IMR-90 (cell line): ENCODE measurements around the gene CD8A. TPM values are rescaled to one million over a fixed set of nuclear protein-coding genes. Genes with fewer than 3 reads are reported as not detected.

Source experiments
- ATAC-seq: fragments of 200-7000 bp; cut with Tn5 transposase; 2 replicates; pipeline ENCODE4 v1.9.1; 2020; ENCODE audit warnings: low read depth, mild to moderate bottlenecking, moderate library complexity
- BruUV-seq: library from RNA; stranded (reverse); fragments of 400-500 nt; replicated peaks from 2 replicates; lab custom pipeline; 2021; lab: Mats Ljungman, UMichigan
- CTCF ChIA-PET: fragments of 300-600 bp; formaldehyde crosslinking; extraction: SDS; loops from one replicate; lab custom pipeline; 2021; ENCODE audit warnings: antibody characterized with exemption; lab: Yijun Ruan, JAX
- POLR2A ChIA-PET: fragments of 300-600 bp; sonication (Branson Sonifier 250); formaldehyde crosslinking; loops from one replicate; lab custom pipeline; 2022; ENCODE audit warnings: antibody characterized with exemption; ENCODE audit not compliant: unreplicated experiment; lab: Charles Lee
- DNase-seq: peaks from one replicate; pipeline ENCODE4 v3.0.0; 2013
- H2AFZ ChIP-seq: replicated peaks from 2 replicates; pipeline ENCODE3; 2013; ENCODE audit warnings: low read length, mild to moderate bottlenecking; ENCODE audit not compliant: poor library complexity
- H2AK5ac ChIP-seq: 2 replicates; pipeline ENCODE4 v1.6.1; 2013; ENCODE audit warnings: low read depth, low read length, inconsistent platforms
- H2AK9ac ChIP-seq: replicated peaks from 2 replicates; pipeline ENCODE3; 2013; ENCODE audit warnings: mild to moderate bottlenecking, low read depth, low read length, moderate library complexity; ENCODE audit not compliant: poor library complexity
- H2BK120ac ChIP-seq: 2 replicates; pipeline ENCODE4 v1.6.1; 2013; ENCODE audit warnings: low read depth, low read length, inconsistent platforms
- H2BK15ac ChIP-seq: 3 replicates; pipeline ENCODE4 v1.6.1; 2013; ENCODE audit warnings: low read depth, low read length, inconsistent platforms
- H2BK20ac ChIP-seq: 2 replicates; pipeline ENCODE4 v1.6.1; 2013; ENCODE audit warnings: low read depth, mild to moderate bottlenecking, inconsistent platforms, low read length, moderate library complexity
- H2BK5ac ChIP-seq: 2 replicates; pipeline ENCODE4 v1.6.1; 2013; ENCODE audit warnings: mild to moderate bottlenecking, low read depth, low read length, inconsistent platforms; ENCODE audit not compliant: poor library complexity, severe bottlenecking
- H3K14ac ChIP-seq: replicated peaks from 2 replicates; pipeline ENCODE4 v1.6.1; 2013; ENCODE audit warnings: low read depth, low read length, inconsistent platforms
- H3K18ac ChIP-seq: 2 replicates; pipeline ENCODE4 v1.6.1; 2013; ENCODE audit warnings: low read depth, low read length, control low read depth
- H3K23ac ChIP-seq: 2 replicates; pipeline ENCODE4 v1.6.1; 2013; ENCODE audit warnings: low read depth, low read length, inconsistent platforms
- H3K27ac ChIP-seq: 2 replicates; pipeline ENCODE4 v1.5.1; 2013; ENCODE audit warnings: mild to moderate bottlenecking, control low read depth, low read length; ENCODE audit not compliant: insufficient read depth
- H3K27me3 ChIP-seq: 2 replicates; pipeline ENCODE4 v1.6.1; 2013; ENCODE audit warnings: low read length; ENCODE audit not compliant: control insufficient read depth, insufficient read depth
- H3K36me3 ChIP-seq: 2 replicates; pipeline ENCODE4 v1.6.1; 2013; ENCODE audit warnings: low read length, mixed read lengths; ENCODE audit not compliant: control insufficient read depth, insufficient read depth
- H3K4ac ChIP-seq: 2 replicates; pipeline ENCODE4 v1.6.1; 2013; ENCODE audit warnings: low read depth, low read length, inconsistent platforms
- H3K4me1 ChIP-seq: 2 replicates; pipeline ENCODE4 v1.6.1; 2013; ENCODE audit warnings: low read length, mixed read lengths; ENCODE audit not compliant: control insufficient read depth, insufficient read depth
- H3K4me2 ChIP-seq: 2 replicates; pipeline ENCODE4 v1.6.1; 2013; ENCODE audit warnings: low read depth, mild to moderate bottlenecking, control low read depth, low read length, moderate library complexity
- H3K4me3 ChIP-seq: 2 replicates; pipeline ENCODE4 v1.5.1; 2013; ENCODE audit warnings: low read depth, mild to moderate bottlenecking, control low read depth, low read length, moderate library complexity; ENCODE audit not compliant: insufficient read depth
- H3K56ac ChIP-seq: 2 replicates; pipeline ENCODE4 v1.6.1; 2013; ENCODE audit warnings: low read length, inconsistent platforms; ENCODE audit not compliant: insufficient read depth; ENCODE audit errors: extremely low read depth
- H3K79me1 ChIP-seq, 2 experiments: 2 replicates each; pipeline ENCODE4 v1.6.1; 2013; ENCODE audit warnings: low read length in 2 of 2, inconsistent platforms in 1 of 2, low read depth in 1 of 2
- H3K9ac ChIP-seq: 2 replicates; pipeline ENCODE4 v1.6.1; 2013; ENCODE audit warnings: low read depth, low read length, control low read depth
- H3K9me1 ChIP-seq: 2 replicates; pipeline ENCODE4 v1.6.1; 2013; ENCODE audit warnings: low read length, inconsistent platforms; ENCODE audit not compliant: insufficient read depth
- H3K9me3 ChIP-seq: 2 replicates; pipeline ENCODE4 v1.6.1; 2013; ENCODE audit warnings: low read length; ENCODE audit not compliant: control insufficient read depth, insufficient read depth
- H4K20me1 ChIP-seq: 2 replicates; pipeline ENCODE4 v1.6.1; 2013; ENCODE audit warnings: low read length, inconsistent platforms; ENCODE audit not compliant: insufficient read depth
- H4K5ac ChIP-seq: 2 replicates; pipeline ENCODE4 v1.6.1; 2013; ENCODE audit warnings: mild to moderate bottlenecking, low read depth, low read length, control low read depth
- H4K8ac ChIP-seq, 2 experiments: 2 replicates each; pipeline ENCODE4 v1.6.1; 2013; ENCODE audit warnings: low read depth in 2 of 2, low read length in 2 of 2, control low read depth in 1 of 2, inconsistent platforms in 1 of 2
- H4K91ac ChIP-seq: 2 replicates; pipeline ENCODE4 v1.6.1; 2013; ENCODE audit warnings: low read depth, low read length, inconsistent platforms; ENCODE audit not compliant: insufficient read depth
- BHLHE40 ChIP-seq: fragments of 150-350 bp; IDR thresholded peaks from 2 replicates; pipeline ENCODE4 v1.6.1; 2016; ENCODE audit warnings: mild to moderate bottlenecking, low read depth, low read length
- CEBPB ChIP-seq: IDR thresholded peaks from 2 replicates; pipeline ENCODE4 v1.6.1; 2012; ENCODE audit warnings: low read depth, low read length, improper control_type of control experiment
- MAFK ChIP-seq: IDR thresholded peaks from 2 replicates; pipeline ENCODE4 v1.6.1; 2012; ENCODE audit warnings: low read depth, low read length, improper control_type of control experiment
- MXI1 ChIP-seq: IDR thresholded peaks from 2 replicates; pipeline ENCODE4 v1.6.1; 2012; ENCODE audit warnings: low read depth, mild to moderate bottlenecking, low read length, moderate library complexity, borderline replicate concordance
- POLR2A ChIP-seq: IDR thresholded peaks from 2 replicates; pipeline ENCODE4 v1.6.1; 2012; ENCODE audit warnings: mild to moderate bottlenecking, low read depth, low read length
- RAD21 ChIP-seq: IDR thresholded peaks from 2 replicates; pipeline ENCODE4 v1.6.1; 2012; ENCODE audit warnings: low read length, improper control_type of control experiment
- RCOR1 ChIP-seq: IDR thresholded peaks from 2 replicates; pipeline ENCODE4 v1.6.1; 2012; ENCODE audit warnings: mild to moderate bottlenecking, low read length, improper control_type of control experiment; ENCODE audit not compliant: insufficient replicate concordance
- SMC3 ChIP-seq: fragments of 150-350 bp; IDR thresholded peaks from 2 replicates; pipeline ENCODE4 v1.6.1; 2016; ENCODE audit warnings: low read depth, mild to moderate bottlenecking, antibody characterized with exemption, low read length, moderate library complexity
- WGBS, 2 experiments: methylation state at CpG; one replicate each; pipeline versions ENCODE4 v1.1.5 to v1.1.7; 2013; ENCODE audit warnings: missing lambda C conversion rate in 2 of 2; ENCODE audit not compliant: insufficient read length in 1 of 2; ENCODE audit errors: extremely low coverage in 2 of 2; 5-methylcytosine and 5-hydroxymethylcytosine counted together
- dilution Hi-C: fragments of 300-500 bp; cut with HindIII; formaldehyde crosslinking; loops from one replicate; pipeline ENCODE4 v1.14.3; 2018; ENCODE audit warnings: low sequenced_read_pairs; ENCODE audit not compliant: unreplicated experiment
- in situ Hi-C: fragments of 300-500 bp; cut with MboI; formaldehyde crosslinking; loops from 3 replicates; pipeline ENCODE4 v1.14.3; 2019; ENCODE audit warnings: low sequenced_read_pairs, inconsistent platforms, mixed read lengths
- intact Hi-C: fragments of 100-400 bp; cut with micrococcal nuclease; formaldehyde crosslinking; loops from 2 replicates; pipeline ENCODE4 v1.10.0; 2022
- polyA plus RNA-seq, 3 experiments: library from polyadenylated mRNA; depleted of rRNA; stranded (reverse); fragments of >200 nt; gene quantifications; 2 replicates each; pipeline ENCODE4 v1.2.3, GENCODE V29; 2012; ENCODE audit warnings: low replicate concordance in 1 of 3
- total RNA-seq: library from RNA; depleted of rRNA; stranded (reverse); fragments of >200 nt; gene quantifications from 2 replicates; pipeline ENCODE4 v1.2.3, GENCODE V29; 2012
- TF ChIP-seq, protein P1 (sequence below): fragments of 150-350 bp; IDR thresholded peaks from 2 replicates; pipeline ENCODE4 v1.6.1; 2016; ENCODE audit warnings: low read depth, mild to moderate bottlenecking, low read length, moderate library complexity, borderline replicate concordance
- TF ChIP-seq, protein P2 (sequence below): fragments of 150-350 bp; IDR thresholded peaks from 2 replicates; pipeline ENCODE4 v1.6.1; 2017; ENCODE audit warnings: mild to moderate bottlenecking, antibody characterized with exemption, low read length, low read depth
- TF ChIP-seq, protein P3 (sequence below): conservative IDR thresholded peaks from 2 replicates; pipeline ENCODE4 v1.5.1; 2012; ENCODE audit warnings: mild to moderate bottlenecking, low read depth, low read length, improper control_type of control experiment

CD8A gene
- total and polyA plus RNA-seq, 2 of the 4 experiments (the other 2 are of a cell fraction) = not detected

DNA sequence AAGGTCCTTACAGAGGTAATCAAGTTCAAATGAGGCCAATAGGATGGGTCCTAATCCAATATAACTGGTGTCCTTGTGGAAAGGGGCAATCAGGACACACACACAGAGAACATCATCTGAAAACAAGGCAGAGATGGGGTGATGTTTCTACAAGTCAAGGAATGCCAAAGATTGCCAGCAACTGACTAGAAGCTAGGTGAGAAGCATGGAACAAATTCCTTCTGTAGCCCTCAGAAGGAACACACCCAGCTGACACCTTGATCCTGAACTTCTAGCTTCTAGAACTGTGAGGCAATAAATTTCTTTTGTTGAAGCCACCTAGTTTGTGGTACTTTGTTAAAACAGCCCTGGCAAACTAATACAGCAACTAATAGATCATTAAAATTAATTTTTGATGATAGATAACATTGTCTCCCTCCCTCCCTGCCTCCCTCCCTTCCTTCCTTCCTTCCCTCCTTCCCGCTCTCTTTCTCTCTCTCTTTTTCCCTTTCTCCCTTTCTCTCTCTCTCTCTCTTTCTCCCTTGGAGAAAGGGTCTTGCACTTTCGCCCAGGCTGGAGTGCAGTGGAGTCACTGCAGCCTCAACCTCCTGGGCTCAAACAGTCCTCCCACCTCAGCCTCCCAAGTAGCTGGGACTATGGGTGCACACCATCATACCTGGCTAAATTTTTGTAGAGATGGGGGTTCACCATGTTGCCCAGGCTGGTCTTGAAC lies 10.3 kb upstream of the CD8A start (continued):
- no peak for TF ChIP-seq MXI1
- TF ChIP-seq, protein P1, sequence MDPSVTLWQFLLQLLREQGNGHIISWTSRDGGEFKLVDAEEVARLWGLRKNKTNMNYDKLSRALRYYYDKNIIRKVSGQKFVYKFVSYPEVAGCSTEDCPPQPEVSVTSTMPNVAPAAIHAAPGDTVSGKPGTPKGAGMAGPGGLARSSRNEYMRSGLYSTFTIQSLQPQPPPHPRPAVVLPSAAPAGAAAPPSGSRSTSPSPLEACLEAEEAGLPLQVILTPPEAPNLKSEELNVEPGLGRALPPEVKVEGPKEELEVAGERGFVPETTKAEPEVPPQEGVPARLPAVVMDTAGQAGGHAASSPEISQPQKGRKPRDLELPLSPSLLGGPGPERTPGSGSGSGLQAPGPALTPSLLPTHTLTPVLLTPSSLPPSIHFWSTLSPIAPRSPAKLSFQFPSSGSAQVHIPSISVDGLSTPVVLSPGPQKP = no peak
- TF ChIP-seq POLR2A = no peak

DNA sequence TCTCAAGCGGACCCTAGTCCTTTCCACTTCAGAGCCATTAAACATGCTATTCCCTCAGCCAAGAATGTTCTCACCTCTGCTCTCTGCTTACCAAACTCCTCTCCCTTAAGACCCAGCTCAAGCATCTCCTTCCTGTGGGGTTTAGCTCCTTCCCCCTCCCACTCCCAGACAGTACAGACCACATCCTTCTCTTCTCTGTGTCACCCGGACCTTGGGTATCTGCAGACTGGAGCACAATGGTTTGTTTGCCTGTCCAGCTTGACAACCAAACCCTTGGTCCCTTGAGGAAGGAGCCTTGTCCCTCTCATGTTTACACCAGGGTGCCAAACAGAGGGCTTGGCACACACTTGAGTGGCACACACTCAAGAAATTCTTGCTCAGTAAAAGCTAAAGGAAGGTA lies 4.1 kb upstream of the CD8A start:
- H3K23ac ChIP-seq = no peak overlapping the region
- H2AK5ac ChIP-seq = no peak overlapping the region
- H3K27me3 ChIP-seq = peaks cover 53% of the 10 kb centered on the region
- ChIA-PET POLR2A (no interaction called here), CTCF (no interaction called here)
- no peak overlapping the region for H3K4ac ChIP-seq
- no peak overlapping the region for H3K4me3 ChIP-seq
- H2BK120ac ChIP-seq = no peak overlapping the region
- peaks cover 11% of the 10 kb centered on the region for H3K9me3 ChIP-seq
- H4K5ac ChIP-seq = no peak overlapping the region
- H3K36me3 ChIP-seq = no peaks in the 10 kb centered on the region
- H4K20me1 ChIP-seq = no peaks in the 10 kb centered on the region
- ATAC-seq (no peak), DNase-seq (no peak)
- H2BK15ac ChIP-seq = no peak overlapping the region
- no peaks in the 10 kb centered on the region for H3K79me1 ChIP-seq
- no peak overlapping the region for H4K91ac ChIP-seq
- H3K4me1 ChIP-seq = no peaks in the 10 kb centered on the region
- no TSS peak for BruUV-seq
- intact Hi-C loops (no loop called here), dilution Hi-C loops (no loop called here), in situ Hi-C loops (no loop called here)
- H3K9me1 ChIP-seq = no peaks in the 10 kb centered on the region; the same call in 1 of the 2 replicates
- H3K18ac ChIP-seq = no peak overlapping the region
- H3K27ac ChIP-seq = no peak overlapping the region
- H2BK20ac ChIP-seq = no peak overlapping the region
- no peak overlapping the region for H4K8ac ChIP-seq
- no peak overlapping the region for H2AFZ ChIP-seq
- WGBS, 2 experiments = 100% methylated on average over 2 of the region's 2 CpGs; no CpG with 5 or more reads in 1 of the 2 experiments
- H3K4me2 ChIP-seq = no peak overlapping the region
- no peak overlapping the region for H2BK5ac ChIP-seq
- H3K56ac ChIP-seq = no peak overlapping the region
- no peak overlapping the region for H3K14ac ChIP-seq
- no peak overlapping the region for H3K9ac ChIP-seq
- no peak overlapping the region for H2AK9ac ChIP-seq
- TF ChIP-seq MAFK (no peak), CEBPB (no peak), BHLHE40 (no peak), RCOR1 (no peak), RAD21 (no peak), SMC3 (no peak)
- TF ChIP-seq, protein P2, sequence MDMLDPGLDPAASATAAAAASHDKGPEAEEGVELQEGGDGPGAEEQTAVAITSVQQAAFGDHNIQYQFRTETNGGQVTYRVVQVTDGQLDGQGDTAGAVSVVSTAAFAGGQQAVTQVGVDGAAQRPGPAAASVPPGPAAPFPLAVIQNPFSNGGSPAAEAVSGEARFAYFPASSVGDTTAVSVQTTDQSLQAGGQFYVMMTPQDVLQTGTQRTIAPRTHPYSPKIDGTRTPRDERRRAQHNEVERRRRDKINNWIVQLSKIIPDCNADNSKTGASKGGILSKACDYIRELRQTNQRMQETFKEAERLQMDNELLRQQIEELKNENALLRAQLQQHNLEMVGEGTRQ = no peak
- TF ChIP-seq, protein P1 = no peak
- TF ChIP-seq, protein P3, sequence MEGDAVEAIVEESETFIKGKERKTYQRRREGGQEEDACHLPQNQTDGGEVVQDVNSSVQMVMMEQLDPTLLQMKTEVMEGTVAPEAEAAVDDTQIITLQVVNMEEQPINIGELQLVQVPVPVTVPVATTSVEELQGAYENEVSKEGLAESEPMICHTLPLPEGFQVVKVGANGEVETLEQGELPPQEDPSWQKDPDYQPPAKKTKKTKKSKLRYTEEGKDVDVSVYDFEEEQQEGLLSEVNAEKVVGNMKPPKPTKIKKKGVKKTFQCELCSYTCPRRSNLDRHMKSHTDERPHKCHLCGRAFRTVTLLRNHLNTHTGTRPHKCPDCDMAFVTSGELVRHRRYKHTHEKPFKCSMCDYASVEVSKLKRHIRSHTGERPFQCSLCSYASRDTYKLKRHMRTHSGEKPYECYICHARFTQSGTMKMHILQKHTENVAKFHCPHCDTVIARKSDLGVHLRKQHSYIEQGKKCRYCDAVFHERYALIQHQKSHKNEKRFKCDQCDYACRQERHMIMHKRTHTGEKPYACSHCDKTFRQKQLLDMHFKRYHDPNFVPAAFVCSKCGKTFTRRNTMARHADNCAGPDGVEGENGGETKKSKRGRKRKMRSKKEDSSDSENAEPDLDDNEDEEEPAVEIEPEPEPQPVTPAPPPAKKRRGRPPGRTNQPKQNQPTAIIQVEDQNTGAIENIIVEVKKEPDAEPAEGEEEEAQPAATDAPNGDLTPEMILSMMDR = no peak
